H9 (cell line): ENCODE data around the gene EML3. TPM values are rescaled to one million over a fixed set of nuclear protein-coding genes. Genes with fewer than 3 reads are reported as not detected.

ENCODE experiments used
- DNase-seq: peaks from one replicate; pipeline ENCODE4 v3.0.0-alpha.2; 2017
- H2AFZ ChIP-seq: one replicate; pipeline ENCODE4 v1.6.1; 2013; ENCODE audit warnings: mild to moderate bottlenecking, low read length, control low read depth, moderate library complexity
- H2AK5ac ChIP-seq: 2 replicates; pipeline ENCODE4 v1.6.1; 2013; ENCODE audit warnings: low read length, control low read depth, mixed read lengths; ENCODE audit not compliant: insufficient read length
- H2BK120ac ChIP-seq: one replicate; pipeline ENCODE4 v1.6.1; 2013; ENCODE audit warnings: low read depth, mild to moderate bottlenecking, low read length, control low read depth, inconsistent platforms; ENCODE audit not compliant: poor library complexity, severe bottlenecking
- H2BK12ac ChIP-seq: 2 replicates; pipeline ENCODE4 v1.6.1; 2013; ENCODE audit warnings: low read length, control low read depth, mixed read lengths, low read depth; ENCODE audit not compliant: insufficient read length
- H2BK15ac ChIP-seq: 2 replicates; pipeline ENCODE4 v1.6.1; 2013; ENCODE audit warnings: low read depth, low read length, control low read depth
- H2BK20ac ChIP-seq: one replicate; pipeline ENCODE4 v1.6.1; 2013; ENCODE audit warnings: low read depth, mild to moderate bottlenecking, low read length, control low read depth, inconsistent platforms; ENCODE audit not compliant: poor library complexity, severe bottlenecking
- H2BK5ac ChIP-seq: 2 replicates; pipeline ENCODE4 v1.6.1; 2013; ENCODE audit warnings: low read length, control low read depth, mixed read lengths; ENCODE audit not compliant: insufficient read length
- H3K14ac ChIP-seq: 2 replicates; pipeline ENCODE4 v1.6.1; 2013; ENCODE audit warnings: low read length, control low read depth; ENCODE audit not compliant: insufficient read depth
- H3K18ac ChIP-seq: 2 replicates; pipeline ENCODE4 v1.6.1; 2013; ENCODE audit warnings: low read depth, mild to moderate bottlenecking, mixed read lengths, low read length, control low read depth; ENCODE audit not compliant: insufficient read length
- H3K23ac ChIP-seq: 2 replicates; pipeline ENCODE4 v1.6.1; 2013; ENCODE audit warnings: low read length, control low read depth, mixed read lengths, low read depth; ENCODE audit not compliant: insufficient read length
- H3K23me2 ChIP-seq: 2 replicates; pipeline ENCODE4 v1.6.1; 2013; ENCODE audit warnings: low read depth, mild to moderate bottlenecking, mixed read lengths, low read length, control low read depth; ENCODE audit not compliant: insufficient read length, poor library complexity, severe bottlenecking
- H3K27ac ChIP-seq: 2 replicates; pipeline ENCODE4 v1.5.1; 2013; ENCODE audit warnings: low read length, control low read depth, mixed read lengths, low read depth; ENCODE audit not compliant: insufficient read length
- H3K27me3 ChIP-seq: 2 replicates; pipeline ENCODE4 v1.6.1; 2013; ENCODE audit warnings: low read length, control low read depth, inconsistent platforms; ENCODE audit not compliant: insufficient read depth
- H3K4ac ChIP-seq: 2 replicates; pipeline ENCODE4 v1.6.1; 2013; ENCODE audit warnings: low read depth, mild to moderate bottlenecking, control low read depth, inconsistent platforms, low read length, moderate library complexity
- H3K4me1 ChIP-seq: 2 replicates; pipeline ENCODE4 v1.6.1; 2013; ENCODE audit warnings: low read length, control low read depth, inconsistent platforms; ENCODE audit not compliant: insufficient read depth
- H3K4me2 ChIP-seq: 2 replicates; pipeline ENCODE4 v1.6.1; 2013; ENCODE audit warnings: low read length, control low read depth, mixed read lengths; ENCODE audit not compliant: insufficient read length, insufficient read depth
- H3K56ac ChIP-seq: 2 replicates; pipeline ENCODE4 v1.6.1; 2013; ENCODE audit warnings: low read depth, mild to moderate bottlenecking, mixed read lengths, low read length, control low read depth; ENCODE audit not compliant: insufficient read length
- H3K79me1 ChIP-seq: 2 replicates; pipeline ENCODE4 v1.6.1; 2013; ENCODE audit warnings: low read depth, mild to moderate bottlenecking, moderate library complexity, low read length, control low read depth, inconsistent platforms; ENCODE audit not compliant: insufficient read depth, poor library complexity, severe bottlenecking
- H3K79me2 ChIP-seq: 2 replicates; pipeline ENCODE4 v1.6.1; 2013; ENCODE audit warnings: low read length, control low read depth, inconsistent platforms; ENCODE audit not compliant: insufficient read depth
- H3K9ac ChIP-seq: 2 replicates; pipeline ENCODE4 v1.6.1; 2013; ENCODE audit warnings: low read length, control low read depth, mixed read lengths; ENCODE audit not compliant: insufficient read length; ENCODE audit errors: extremely low read depth
- H3K9me3 ChIP-seq: one replicate; pipeline ENCODE4 v1.6.1; 2013; ENCODE audit warnings: low read depth, low read length, inconsistent platforms; ENCODE audit not compliant: control insufficient read depth
- H3T11ph ChIP-seq: one replicate; pipeline ENCODE4 v1.6.1; 2013; ENCODE audit warnings: mild to moderate bottlenecking, low read length, control low read depth, inconsistent platforms
- H4K20me1 ChIP-seq: one replicate; pipeline ENCODE4 v1.6.1; 2013; ENCODE audit not compliant: control insufficient read depth, insufficient read length, insufficient read depth
- H4K5ac ChIP-seq: 2 replicates; pipeline ENCODE4 v1.6.1; 2013; ENCODE audit warnings: low read depth, mild to moderate bottlenecking, mixed read lengths, low read length, control low read depth; ENCODE audit not compliant: insufficient read length
- H4K8ac ChIP-seq: replicated peaks from 2 replicates; pipeline ENCODE4 v1.6.1; 2013; ENCODE audit warnings: low read length, control low read depth, mixed read lengths, low read depth; ENCODE audit not compliant: insufficient read length
- H4K91ac ChIP-seq: 2 replicates; pipeline ENCODE4 v1.6.1; 2013; ENCODE audit warnings: low read depth, mild to moderate bottlenecking, moderate library complexity, mixed read lengths, low read length, control low read depth; ENCODE audit not compliant: insufficient read length
- H3K27ac Mint-ChIP-seq, 3 experiments: 2 replicates in 2 of 3; 3 replicates in 1 of 3; pipeline ENCODE4 v1.8.0; 2020 to 2021; ENCODE audit warnings: mixed read lengths in 3 of 3, mild to moderate bottlenecking in 1 of 3, moderate library complexity in 1 of 3
- H3K27me3 Mint-ChIP-seq: 2 replicates; pipeline ENCODE4 v1.8.0; 2021; ENCODE audit warnings: low read depth, mild to moderate bottlenecking, moderate library complexity, mixed read lengths
- H3K36me3 Mint-ChIP-seq, 3 experiments: 2 replicates in 2 of 3; 3 replicates in 1 of 3; pipeline ENCODE4 v1.8.0; 2020 to 2021; ENCODE audit warnings: low read depth in 3 of 3, mixed read lengths in 3 of 3; ENCODE audit not compliant: insufficient read depth in 1 of 3
- H3K4me1 Mint-ChIP-seq, 2 experiments: 2 replicates each; pipeline ENCODE4 v1.8.0; 2020; ENCODE audit warnings: mixed read lengths in 2 of 2
- H3K4me3 Mint-ChIP-seq, 2 experiments: 2 replicates in 1 of 2; 3 replicates in 1 of 2; pipeline ENCODE4 v1.8.0; 2020 to 2021; ENCODE audit warnings: mild to moderate bottlenecking in 2 of 2, mixed read lengths in 2 of 2, moderate library complexity in 1 of 2
- H3K9me3 Mint-ChIP-seq, 2 experiments: 2 replicates in 1 of 2; 3 replicates in 1 of 2; pipeline ENCODE4 v1.8.0; 2020; ENCODE audit warnings: mild to moderate bottlenecking in 2 of 2, mixed read lengths in 2 of 2, moderate library complexity in 1 of 2
- WGBS: extraction: QIAGEN DNeasy Blood & Tissue Kit; methylation state at CpG from one replicate; pipeline ENCODE4 v1.1.7; 2013; ENCODE audit warnings: missing lambda C conversion rate, low lambda C conversion rate, mixed read lengths; ENCODE audit not compliant: insufficient read length; ENCODE audit errors: extremely low coverage; 5-methylcytosine and 5-hydroxymethylcytosine counted together
- total RNA-seq: library from RNA; stranded (reverse); gene quantifications from 2 replicates; pipeline ENCODE4 v1.2.1, GENCODE V29; 2021
- TF ChIP-seq, protein P1 (sequence below): fragments of 200-600 bp; sonication (generic); conservative IDR thresholded peaks from 3 replicates; pipeline ENCODE4 v1.8.0; 2021; ENCODE audit warnings: antibody characterized with exemption, mild to moderate bottlenecking

The EML3 gene
- total RNA-seq, 1 experiment from 2014 or later, result 35.3 TPM

DNA sequence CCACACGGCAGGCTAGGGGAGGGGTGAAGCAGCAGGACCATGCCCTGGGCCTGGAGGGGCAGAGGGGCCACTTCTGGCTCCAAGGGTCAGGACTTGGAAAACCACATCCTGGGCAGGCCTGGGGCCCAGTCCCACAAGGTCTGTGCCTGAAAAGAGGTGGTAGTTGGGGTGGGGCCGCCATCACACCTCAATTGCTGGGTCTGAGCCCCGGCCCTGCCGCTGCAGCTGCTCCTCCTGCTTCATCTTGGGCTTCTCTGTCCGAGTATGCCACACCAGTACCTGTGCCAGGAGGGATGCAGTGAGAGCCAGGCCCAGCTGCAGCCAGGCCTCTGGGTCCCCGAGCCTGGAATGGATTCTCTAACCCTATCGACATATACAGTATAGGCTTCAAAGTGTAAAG, 2.9 kb upstream of the EML3 start:
- H3K4me2 ChIP-seq, result no peak overlapping the region
- no peaks in the 10 kb centered on the region for H3K9me3 Mint-ChIP-seq
- no peak overlapping the region for H2BK120ac ChIP-seq
- H4K5ac ChIP-seq, result no peak overlapping the region
- H3K4me1 ChIP-seq, result no peaks in the 10 kb centered on the region; the same call in 1 of the 2 replicates
- H2AFZ ChIP-seq, result no peak overlapping the region
- no peaks in the 10 kb centered on the region for H3K9me3 ChIP-seq
- H3K27ac Mint-ChIP-seq, result no peak overlapping the region
- H3K23ac ChIP-seq, result no peak overlapping the region
- H4K8ac ChIP-seq, result no peak overlapping the region
- H3K36me3 Mint-ChIP-seq, result peaks cover 2 to 20% (median 19%) of the 10 kb centered on the region in 3 experiments; a peak in 6 of 7 replicates
- no peak overlapping the region for H3K27ac ChIP-seq
- H3K14ac ChIP-seq, result no peak overlapping the region
- no peak overlapping the region for H2AK5ac ChIP-seq
- H3K9ac ChIP-seq, result no peak overlapping the region
- H2BK5ac ChIP-seq, result no peak overlapping the region
- no peak overlapping the region for H4K91ac ChIP-seq
- H3K56ac ChIP-seq, result peak overlapping the region; percentile 89
- DNase-seq, result no peak
- peaks cover 13% of the 10 kb centered on the region for H3K23me2 ChIP-seq
- H3K4me3 Mint-ChIP-seq, result no peak overlapping the region
- TF ChIP-seq, protein P1, sequence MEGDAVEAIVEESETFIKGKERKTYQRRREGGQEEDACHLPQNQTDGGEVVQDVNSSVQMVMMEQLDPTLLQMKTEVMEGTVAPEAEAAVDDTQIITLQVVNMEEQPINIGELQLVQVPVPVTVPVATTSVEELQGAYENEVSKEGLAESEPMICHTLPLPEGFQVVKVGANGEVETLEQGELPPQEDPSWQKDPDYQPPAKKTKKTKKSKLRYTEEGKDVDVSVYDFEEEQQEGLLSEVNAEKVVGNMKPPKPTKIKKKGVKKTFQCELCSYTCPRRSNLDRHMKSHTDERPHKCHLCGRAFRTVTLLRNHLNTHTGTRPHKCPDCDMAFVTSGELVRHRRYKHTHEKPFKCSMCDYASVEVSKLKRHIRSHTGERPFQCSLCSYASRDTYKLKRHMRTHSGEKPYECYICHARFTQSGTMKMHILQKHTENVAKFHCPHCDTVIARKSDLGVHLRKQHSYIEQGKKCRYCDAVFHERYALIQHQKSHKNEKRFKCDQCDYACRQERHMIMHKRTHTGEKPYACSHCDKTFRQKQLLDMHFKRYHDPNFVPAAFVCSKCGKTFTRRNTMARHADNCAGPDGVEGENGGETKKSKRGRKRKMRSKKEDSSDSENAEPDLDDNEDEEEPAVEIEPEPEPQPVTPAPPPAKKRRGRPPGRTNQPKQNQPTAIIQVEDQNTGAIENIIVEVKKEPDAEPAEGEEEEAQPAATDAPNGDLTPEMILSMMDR, result no peak
- no peak overlapping the region for H3K18ac ChIP-seq
- no peak overlapping the region for H3T11ph ChIP-seq
- no CpG with 5 or more reads among the region's 7 CpGs for WGBS
- peaks cover 2% of the 10 kb centered on the region for H3K27me3 Mint-ChIP-seq
- no peak overlapping the region for H2BK12ac ChIP-seq
- H3K79me1 ChIP-seq, result no peaks in the 10 kb centered on the region
- no peak overlapping the region for H2BK20ac ChIP-seq
- no peaks in the 10 kb centered on the region for H3K27me3 ChIP-seq
- H2BK15ac ChIP-seq, result no peak overlapping the region
- no peaks in the 10 kb centered on the region for H4K20me1 ChIP-seq
- H3K79me2 ChIP-seq, result no peaks in the 10 kb centered on the region
- peaks cover 20 to 32% of the 10 kb centered on the region in 2 experiments for H3K4me1 Mint-ChIP-seq
- no peak overlapping the region for H3K4ac ChIP-seq
